ENCODE data around the gene SNX5. TPM values are rescaled to one million over a fixed set of nuclear protein-coding genes. Genes with fewer than 3 reads are reported as not detected.

SNX5 gene
- total and polyA plus RNA-seq, 2 donors (not counting 1 experiment from before 2014, with no cell fraction given): 97.8 to 128 TPM

GRCh38 chr20:17905544-17905943 lies 63.0 kb downstream of the SNX5 start:
- TF ChIP-seq CTCF (IDR thresholded peaks at IDR 0.05): no peak
- no peak for TF ChIP-seq EZH2 (IDR thresholded peaks at IDR 0.05; ENCODE audit: borderline replicate concordance, insufficient read depth, low read depth, low read length, poor library complexity, severe bottlenecking)
- Histone ChIP-seq H3K4me3 (ENCODE audit: control extremely low read depth in 1 of 5, extremely low read depth in 1 of 5, insufficient read depth in 1 of 5, low read depth in 2 of 5, low read length in 4 of 5) (no peak overlapping the region), H3K4me1 (ENCODE audit: control insufficient read depth in 2 of 2, insufficient read depth in 2 of 2, low read length in 2 of 2) (peaks cover 30 to 33% of the 10 kb centered on the region in 2 donors), H3K36me3 (replicated peaks in 1 of 2; ENCODE audit: control extremely low read depth in 1 of 2, control insufficient read depth in 1 of 2, extremely low read depth in 1 of 2, insufficient read depth in 2 of 2, low read length in 1 of 2) (no peaks in the 10 kb centered on the region), H2AFZ (ENCODE audit: insufficient read depth, low read depth, low read length, poor library complexity, severe bottlenecking) (no peak overlapping the region), H3K27ac (ENCODE audit: low read length in 2 of 2) (no peak overlapping the region), H3K79me2 (ENCODE audit: control insufficient read depth, insufficient read depth, low read length) (no peaks in the 10 kb centered on the region), H4K20me1 (ENCODE audit: control insufficient read depth, insufficient read depth, low read length, poor library complexity, severe bottlenecking) (no peaks in the 10 kb centered on the region), H3K9me3 (ENCODE audit: control extremely low read depth in 1 of 3, control insufficient read depth in 2 of 3, insufficient read depth in 1 of 3, low read length in 2 of 3) (peaks cover 0 to 10% (median 3%) of the 10 kb centered on the region in 3 donors), H3K27me3 (replicated peaks in 1 of 4; ENCODE audit: control extremely low read depth in 1 of 4, control insufficient read depth in 3 of 4, insufficient read depth in 4 of 4, low read length in 3 of 4) (peaks cover 0 to 6% (median 0%) of the 10 kb centered on the region in 4 experiments), H3K9ac (ENCODE audit: low read length) (no peak overlapping the region), H3K4me2 (replicated peaks; ENCODE audit: low read depth, low read length, poor library complexity, severe bottlenecking) (no peak overlapping the region)
- ChIA-PET POLR2A (no interaction called here), CTCF (interaction anchor here (0.8 kb wide), 1 partner anchor 30 kb away, joined by 3 read pairs; no protein-coding TSS in a partner anchor)
- H3K9me3 Mint-ChIP-seq (ENCODE audit: insufficient read depth): no peaks in the 10 kb centered on the region
- H3K27me3 Mint-ChIP-seq: peaks cover 17% of the 10 kb centered on the region
- intact Hi-C loops (cut with micrococcal nuclease): no loop called here
- ATAC-seq (ENCODE audit: low read depth): no peak
- DNase-seq: no peak
- 95% methylated on average over 4 of the region's 7 CpGs for WGBS (ENCODE audit: insufficient coverage)
- H3K4me1 Mint-ChIP-seq: peaks cover 30% of the 10 kb centered on the region
- H3K27ac Mint-ChIP-seq: no peak overlapping the region
- no peak overlapping the region for H3K4me3 Mint-ChIP-seq

GRCh38 chr20:17904027-17904426 lies 64.6 kb downstream of the SNX5 start:
- intact Hi-C loops (cut with micrococcal nuclease): no loop called here
- ChIA-PET POLR2A (no interaction called here), CTCF (interaction anchor here (0.7 to 1.5 kb wide), 2 partner anchors 221 to 367 kb away, joined by 3 to 4 read pairs; partner anchors contain the start of gene RRBP1)
- Mint-ChIP-seq H3K9me3 (ENCODE audit: insufficient read depth) (no peaks in the 10 kb centered on the region), H3K4me3 (peak overlapping the region; percentile 47), H3K27ac (no peak overlapping the region), H3K4me1 (peaks cover 34% of the 10 kb centered on the region), H3K27me3 (peaks cover 13% of the 10 kb centered on the region)
- no peak for TF ChIP-seq CTCF (IDR thresholded peaks at IDR 0.05)
- no peak for TF ChIP-seq EZH2 (IDR thresholded peaks at IDR 0.05; ENCODE audit: borderline replicate concordance, insufficient read depth, low read depth, low read length, poor library complexity, severe bottlenecking)
- Histone ChIP-seq H3K4me2 (replicated peaks; ENCODE audit: low read depth, low read length, poor library complexity, severe bottlenecking) (peak overlapping the region; percentile 24), H3K27me3 (replicated peaks in 1 of 4; ENCODE audit: control extremely low read depth in 1 of 4, control insufficient read depth in 3 of 4, insufficient read depth in 4 of 4, low read length in 3 of 4) (peaks cover 0 to 3% (median 0%) of the 10 kb centered on the region in 4 experiments), H3K36me3 (replicated peaks in 1 of 2; ENCODE audit: control extremely low read depth in 1 of 2, control insufficient read depth in 1 of 2, extremely low read depth in 1 of 2, insufficient read depth in 2 of 2, low read length in 1 of 2) (no peaks in the 10 kb centered on the region), H3K79me2 (ENCODE audit: control insufficient read depth, insufficient read depth, low read length) (no peaks in the 10 kb centered on the region), H3K4me3 (ENCODE audit: control extremely low read depth in 1 of 5, extremely low read depth in 1 of 5, insufficient read depth in 1 of 5, low read depth in 2 of 5, low read length in 4 of 5) (no peak overlapping the region), H4K20me1 (ENCODE audit: control insufficient read depth, insufficient read depth, low read length, poor library complexity, severe bottlenecking) (no peaks in the 10 kb centered on the region), H2AFZ (ENCODE audit: insufficient read depth, low read depth, low read length, poor library complexity, severe bottlenecking) (no peak overlapping the region), H3K9me3 (ENCODE audit: control extremely low read depth in 1 of 3, control insufficient read depth in 2 of 3, insufficient read depth in 1 of 3, low read length in 2 of 3) (peaks cover 0 to 10% (median 3%) of the 10 kb centered on the region in 3 donors), H3K9ac (ENCODE audit: low read length) (no peak overlapping the region), H3K4me1 (ENCODE audit: control insufficient read depth in 2 of 2, insufficient read depth in 2 of 2, low read length in 2 of 2) (peaks cover 34 to 38% of the 10 kb centered on the region in 2 donors), H3K27ac (ENCODE audit: low read length in 2 of 2) (no peak overlapping the region)
- DNase-seq: no peak
- WGBS (ENCODE audit: insufficient coverage): no CpG with 5 or more reads among the region's 3 CpGs
- peak; percentile 53 for ATAC-seq (ENCODE audit: low read depth)
